Brain microvascular endothelial cell (primary cell): Measurements from ENCODE around the gene WASF1.
"Not testable (repeated sequence)": the region's sequence is repeated elsewhere in the genome, so short reads cannot be mapped to it uniquely, and the experiment has no call there.

Experiments used
- DNase-seq: peaks from one replicate; pipeline ENCODE4 v3.0.0-alpha.2; 2020
- H3K27ac ChIP-seq: fragments of 250-450 bp; sonication (Bioruptor Pico); 2 replicates; pipeline ENCODE4 v1.5.1; 2020; ENCODE audit warnings: mild to moderate bottlenecking, moderate library complexity
- H3K27me3 ChIP-seq: fragments of 250-450 bp; sonication (Bioruptor Pico); replicated peaks from 2 replicates; pipeline ENCODE4 v1.5.1; 2020; ENCODE audit warnings: mild to moderate bottlenecking
- H3K36me3 ChIP-seq: fragments of 250-450 bp; sonication (Bioruptor Pico); replicated peaks from 2 replicates; pipeline ENCODE4 v1.5.1; 2020; ENCODE audit warnings: mild to moderate bottlenecking
- H3K4me3 ChIP-seq: 2 replicates; pipeline ENCODE4 v1.5.1; 2011; ENCODE audit warnings: low read depth, mild to moderate bottlenecking, control low read depth, low read length, moderate library complexity
- in situ Hi-C: cut with HindIII; loops from 2 replicates; pipeline ENCODE4 v1.10.0; 2017; ENCODE audit warnings: low sequenced_read_pairs, low pct_ligation_motif_present
- TF ChIP-seq, protein P1 (sequence below): IDR thresholded peaks from 2 replicates; pipeline ENCODE4 v1.5.1; 2011; ENCODE audit warnings: low read depth, mild to moderate bottlenecking, moderate library complexity, low read length, control low read depth, inconsistent platforms; ENCODE audit errors: missing control alignments

The WASF1 gene

DNA sequence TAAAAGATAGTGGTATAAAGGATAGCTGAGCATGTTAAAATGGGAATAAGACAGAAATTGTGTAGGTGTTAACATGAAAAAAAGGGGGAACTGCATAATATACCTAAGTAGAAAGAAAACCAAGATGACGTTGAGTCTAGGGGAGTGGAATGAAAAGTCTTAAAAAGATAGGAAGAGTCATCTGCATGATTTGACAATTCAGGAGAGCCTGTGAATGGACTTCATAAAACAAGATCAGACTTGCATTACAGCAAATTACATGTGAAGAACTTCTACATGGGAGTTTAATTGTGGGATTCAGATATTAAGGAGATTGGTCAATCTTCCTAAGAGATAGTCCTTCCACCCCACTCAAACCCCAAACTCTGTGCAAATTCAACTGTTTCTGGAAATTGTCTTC is 85.5 kb downstream of the WASF1 start:
- TF ChIP-seq, protein P1, sequence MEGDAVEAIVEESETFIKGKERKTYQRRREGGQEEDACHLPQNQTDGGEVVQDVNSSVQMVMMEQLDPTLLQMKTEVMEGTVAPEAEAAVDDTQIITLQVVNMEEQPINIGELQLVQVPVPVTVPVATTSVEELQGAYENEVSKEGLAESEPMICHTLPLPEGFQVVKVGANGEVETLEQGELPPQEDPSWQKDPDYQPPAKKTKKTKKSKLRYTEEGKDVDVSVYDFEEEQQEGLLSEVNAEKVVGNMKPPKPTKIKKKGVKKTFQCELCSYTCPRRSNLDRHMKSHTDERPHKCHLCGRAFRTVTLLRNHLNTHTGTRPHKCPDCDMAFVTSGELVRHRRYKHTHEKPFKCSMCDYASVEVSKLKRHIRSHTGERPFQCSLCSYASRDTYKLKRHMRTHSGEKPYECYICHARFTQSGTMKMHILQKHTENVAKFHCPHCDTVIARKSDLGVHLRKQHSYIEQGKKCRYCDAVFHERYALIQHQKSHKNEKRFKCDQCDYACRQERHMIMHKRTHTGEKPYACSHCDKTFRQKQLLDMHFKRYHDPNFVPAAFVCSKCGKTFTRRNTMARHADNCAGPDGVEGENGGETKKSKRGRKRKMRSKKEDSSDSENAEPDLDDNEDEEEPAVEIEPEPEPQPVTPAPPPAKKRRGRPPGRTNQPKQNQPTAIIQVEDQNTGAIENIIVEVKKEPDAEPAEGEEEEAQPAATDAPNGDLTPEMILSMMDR = no peak
- Histone ChIP-seq H3K27ac (no peak overlapping the region), H3K4me3 (no peak overlapping the region), H3K36me3 (no peaks in the 10 kb centered on the region), H3K27me3 (no peaks in the 10 kb centered on the region)
- in situ Hi-C loops = no loop called here
- no peak for DNase-seq

DNA sequence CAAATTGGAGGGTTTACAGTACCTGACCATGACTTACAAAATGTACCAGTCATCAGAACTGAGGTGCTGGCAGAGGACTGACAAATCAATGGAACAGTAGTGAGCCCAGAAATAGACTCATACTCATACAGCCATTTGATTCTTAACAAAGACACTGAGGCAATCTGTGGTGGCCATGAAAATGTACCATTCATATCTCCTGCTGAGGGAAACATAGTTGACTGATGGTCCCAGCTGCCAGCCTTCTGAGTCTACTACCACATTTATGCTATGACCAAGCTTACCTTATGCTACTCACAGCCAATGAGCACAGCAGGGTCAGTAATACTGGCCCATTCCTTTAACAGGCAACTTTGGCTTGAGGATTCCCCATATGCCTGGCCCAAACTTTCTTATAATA is 88.6 kb downstream of the WASF1 start:
- Histone ChIP-seq H3K27ac (no peak overlapping the region), H3K36me3 (no peaks in the 10 kb centered on the region), H3K4me3 (no peak overlapping the region), H3K27me3 (no peaks in the 10 kb centered on the region)
- in situ Hi-C loops = no loop called here
- TF ChIP-seq, protein P1 = no peak
- DNase-seq = no peak

DNA sequence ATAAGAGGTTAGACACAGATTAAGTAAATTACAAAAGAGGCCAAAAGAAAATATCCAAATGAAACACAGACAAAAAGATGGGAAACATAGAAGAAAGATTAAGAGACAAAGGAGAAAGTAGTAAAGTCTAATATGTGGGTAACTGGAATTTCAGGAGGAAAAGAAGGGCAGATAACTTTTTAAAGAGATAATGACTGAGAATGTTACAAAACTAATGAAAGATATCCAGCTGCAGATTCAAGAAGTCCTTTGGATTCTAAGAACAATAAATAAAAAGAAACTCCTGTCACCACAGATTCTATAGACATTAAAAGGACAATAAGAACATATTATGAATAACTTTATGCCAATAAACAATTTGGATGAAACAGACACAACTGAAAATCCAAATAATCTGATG is 90.1 kb downstream of the WASF1 start:
- no peaks in the 10 kb centered on the region for H3K27me3 ChIP-seq
- in situ Hi-C loops = no loop called here
- DNase-seq = no peak
- TF ChIP-seq, protein P1 = no peak
- no peak overlapping the region for H3K27ac ChIP-seq
- no peaks in the 10 kb centered on the region for H3K36me3 ChIP-seq
- H3K4me3 ChIP-seq = no peak overlapping the region

DNA sequence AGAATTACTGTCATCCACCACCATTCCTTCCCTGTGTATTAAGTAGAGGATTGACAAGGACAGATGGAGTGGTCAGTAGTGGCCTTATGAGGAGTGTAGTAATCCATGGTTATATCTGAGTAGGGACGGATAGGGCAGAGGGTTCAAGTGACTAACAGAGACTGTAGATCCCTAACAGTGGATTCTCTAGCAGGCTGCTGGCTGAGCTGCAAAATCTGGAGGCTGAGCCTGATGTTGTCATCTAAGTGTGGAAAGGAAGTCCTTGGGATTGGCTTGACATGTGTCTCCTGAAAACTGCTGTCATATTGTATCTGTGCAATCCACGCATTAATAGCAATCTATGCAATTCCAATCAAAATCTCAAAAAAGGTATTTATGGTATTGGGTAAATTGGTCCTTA is 94.2 kb downstream of the WASF1 start:
- H3K36me3 ChIP-seq = no peaks in the 10 kb centered on the region
- H3K27ac ChIP-seq = no peak overlapping the region
- TF ChIP-seq, protein P1 = no peak
- in situ Hi-C loops = no loop called here
- no peak for DNase-seq
- no peaks in the 10 kb centered on the region for H3K27me3 ChIP-seq
- no peak overlapping the region for H3K4me3 ChIP-seq

DNA sequence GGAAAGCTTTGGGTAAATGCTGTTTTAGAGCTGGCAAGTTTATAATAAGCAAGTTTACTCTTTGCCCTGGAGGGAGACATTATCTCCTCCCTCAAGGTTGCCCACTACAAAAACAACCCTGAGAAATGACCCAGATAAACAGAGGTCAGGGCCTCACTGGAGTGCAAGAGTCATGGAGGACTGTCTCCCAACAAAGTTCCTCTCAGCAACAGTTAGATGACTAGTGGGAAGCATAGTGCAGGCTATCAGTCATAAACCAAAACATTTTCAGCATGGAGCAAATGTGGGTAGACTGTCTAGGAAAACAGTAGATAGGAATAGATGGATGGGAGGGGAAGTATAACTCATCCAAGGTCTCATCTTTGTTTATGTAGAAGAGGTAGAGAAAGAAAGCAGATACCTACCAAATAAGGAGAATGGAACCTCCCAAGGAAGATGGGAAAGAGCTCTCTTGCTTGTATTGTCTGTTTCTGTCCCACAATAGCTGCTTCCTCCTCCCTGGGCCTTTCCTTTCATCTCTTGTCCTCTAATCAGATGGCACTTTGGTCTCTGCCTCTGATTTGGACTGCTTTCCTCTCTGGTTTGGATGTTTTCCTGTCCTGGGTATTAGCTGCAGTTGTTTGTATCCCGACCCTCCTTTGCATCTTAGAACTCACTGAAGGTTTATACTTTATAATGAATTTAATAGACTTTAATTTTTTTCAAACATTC is 95.4 kb downstream of the WASF1 start:
- no peaks in the 10 kb centered on the region for H3K36me3 ChIP-seq
- no peak overlapping the region for H3K27ac ChIP-seq
- TF ChIP-seq, protein P1 = no peak
- no peak for DNase-seq
- H3K27me3 ChIP-seq = no peaks in the 10 kb centered on the region
- in situ Hi-C loops = no loop called here
- H3K4me3 ChIP-seq = no peak overlapping the region

DNA sequence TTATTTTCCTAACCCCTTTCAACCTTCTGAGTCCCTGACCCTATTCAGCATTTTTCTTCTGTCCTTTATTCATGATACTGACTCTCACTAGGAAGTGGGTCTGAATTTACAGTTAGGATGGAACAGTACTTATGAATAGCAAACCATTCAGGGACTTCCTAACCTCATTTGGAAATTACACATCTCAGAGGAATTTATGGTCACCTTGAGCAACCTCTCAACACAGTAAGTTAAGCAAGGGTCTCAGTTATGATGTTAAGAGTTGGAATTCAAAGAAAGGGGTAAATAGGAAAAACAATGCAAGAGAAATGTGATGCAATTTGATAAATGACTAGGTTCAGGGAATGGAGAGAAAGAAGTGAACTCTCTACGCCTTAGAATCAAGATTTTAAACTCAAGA is 104.1 kb downstream of the WASF1 start:
- Histone ChIP-seq H3K27ac (no peak overlapping the region), H3K27me3 (no peaks in the 10 kb centered on the region), H3K36me3 (no peaks in the 10 kb centered on the region), H3K4me3 (no peak overlapping the region)
- TF ChIP-seq, protein P1 = no peak
- in situ Hi-C loops = no loop called here
- DNase-seq = no peak

DNA sequence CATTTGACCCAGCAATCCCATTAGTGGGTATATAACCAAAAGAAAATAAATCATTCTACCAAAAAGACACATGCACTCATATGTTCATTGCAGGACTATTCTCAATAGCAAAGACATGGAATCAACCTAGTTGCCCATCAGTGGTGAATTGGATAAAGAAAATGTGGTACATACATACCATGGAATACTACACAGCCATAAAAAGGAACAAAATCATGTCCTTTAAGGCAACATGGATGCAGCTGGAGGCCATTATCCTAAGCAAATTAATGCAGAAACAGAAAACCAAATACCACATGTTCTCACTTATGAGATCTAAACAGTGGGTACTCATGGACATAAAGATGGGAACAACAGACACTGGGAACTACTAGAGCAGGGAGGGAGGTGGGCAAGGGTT is 106.0 kb downstream of the WASF1 start:
- DNase-seq, H3K4me3 ChIP-seq, H3K36me3 ChIP-seq, in situ Hi-C loops, H3K27me3 ChIP-seq, H3K27ac ChIP-seq: not testable (repeated sequence)
